HG02840 (cell line): ENCODE results near the gene THRSP.
"Not testable (repeated sequence)": the region's sequence is repeated elsewhere in the genome, so short reads cannot be mapped to it uniquely, and the experiment has no call there.

Source experiments
- ATAC-seq: cut with Tn5 transposase; IDR thresholded peaks from one replicate; pipeline ENCODE4 v1.9.1; 2021; ENCODE audit warnings: mild to moderate bottlenecking, moderate library complexity, moderate number of reproducible peaks; ENCODE audit not compliant: unreplicated experiment, low FRiP score

Gene THRSP

DNA sequence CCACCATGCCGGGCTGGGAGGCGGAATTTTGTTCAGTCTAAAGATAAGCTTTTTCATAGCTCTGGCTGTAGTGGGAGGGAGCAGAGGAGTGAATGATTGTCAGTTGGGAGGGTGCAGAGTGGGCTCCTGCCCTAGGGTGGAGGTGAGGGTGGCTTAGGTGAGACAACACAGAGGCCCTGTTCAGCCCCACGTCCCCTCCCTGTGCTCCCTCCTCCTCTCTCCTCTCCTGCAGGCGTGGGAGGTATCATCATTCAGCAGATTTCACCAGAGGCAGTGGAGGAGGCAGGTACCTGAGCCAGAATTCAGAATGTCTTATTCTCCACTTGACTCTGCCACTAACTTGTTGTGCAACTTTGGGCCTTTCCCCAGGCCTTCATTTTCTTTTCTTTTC, 1.7 kb upstream of the THRSP start:
- no peak for ATAC-seq

DNA sequence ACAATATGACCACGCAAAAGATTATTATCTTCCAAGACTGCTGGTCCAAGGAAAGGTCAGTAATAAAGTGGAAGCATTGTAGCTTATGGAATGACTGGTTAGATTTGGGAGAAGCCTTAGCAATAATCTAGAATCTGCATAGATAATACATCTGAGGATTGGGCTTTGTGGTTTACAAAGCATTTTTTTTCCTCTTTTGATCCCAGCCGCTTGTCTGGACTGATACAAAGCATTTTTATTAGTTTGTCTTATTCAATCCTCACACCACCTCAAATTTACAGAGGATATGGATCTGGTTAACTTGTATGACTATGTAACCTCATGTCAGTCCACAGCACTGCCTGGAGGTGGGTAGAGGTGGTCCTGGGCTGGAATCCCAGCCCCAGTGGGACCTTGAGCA, 990 bp upstream of the THRSP start:
- ATAC-seq = no peak

- ATAC-seq = no peak
These were observed 1.5 kb downstream of the THRSP start for GRCh38 chr11:78065203-78065602.

DNA sequence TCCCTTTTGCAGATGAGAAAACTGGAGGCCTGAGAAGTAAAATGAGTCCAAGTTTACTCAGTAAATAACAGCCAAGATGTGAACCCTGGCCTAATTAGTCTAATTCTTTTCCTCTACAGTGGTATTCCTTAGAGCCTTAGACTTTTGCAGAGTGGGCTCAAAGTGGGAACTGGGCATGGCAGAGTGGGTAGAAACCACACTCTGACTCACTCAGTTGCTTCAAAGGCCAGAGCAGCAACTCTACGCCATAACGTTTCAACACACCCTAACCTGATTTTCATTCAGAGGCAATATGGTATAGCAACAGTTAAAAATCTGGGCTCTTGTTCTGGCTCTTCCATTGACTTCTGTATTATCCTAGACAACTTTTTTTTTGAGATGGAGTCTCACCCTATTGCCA, 2.8 kb downstream of the THRSP start:
- ATAC-seq = no peak

DNA sequence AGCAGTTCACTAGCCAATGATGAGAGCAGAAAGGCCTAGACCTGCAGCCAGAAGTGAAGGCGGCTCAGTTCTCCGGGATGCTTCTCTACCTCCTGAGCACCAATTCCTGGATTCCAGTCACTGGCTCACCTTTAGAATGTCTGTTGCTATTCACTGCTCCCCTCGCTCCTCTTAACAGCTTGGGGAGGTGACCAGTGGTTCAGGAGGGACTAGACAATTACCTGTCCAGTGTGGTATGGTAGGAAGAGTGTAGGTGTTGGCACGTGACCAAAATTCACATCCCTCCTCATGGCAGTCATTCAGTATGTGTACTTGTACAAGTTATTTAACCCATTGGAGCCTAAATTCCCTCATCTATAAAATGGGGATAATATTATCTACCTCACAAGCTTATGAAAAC, 4.0 kb downstream of the THRSP start:
- ATAC-seq = no peak

- ATAC-seq = no peak
These were observed 5.8 kb downstream of the THRSP start for GRCh38 chr11:78069465-78069864.

DNA sequence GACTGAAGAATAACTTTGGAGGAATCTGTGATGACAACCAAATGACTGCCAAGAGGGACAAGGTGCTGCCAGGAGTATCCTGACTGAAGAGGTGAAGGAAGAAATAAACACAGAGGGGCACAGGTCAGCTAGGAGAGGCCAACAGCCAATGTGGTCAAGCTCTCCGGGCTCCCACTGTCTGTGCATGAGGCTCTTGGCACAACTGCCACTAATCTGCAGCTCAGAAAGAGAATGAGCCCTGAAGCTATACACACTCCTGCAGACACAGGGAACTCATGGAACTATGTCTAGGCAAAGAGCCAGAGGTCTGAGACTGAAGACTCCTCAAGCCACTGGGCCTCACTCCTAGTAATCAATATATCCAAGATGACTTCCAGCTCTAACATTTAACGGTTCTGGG, 7.0 kb downstream of the THRSP start:
- no peak for ATAC-seq

GRCh38 chr11:78071717-78072116, 8.1 kb downstream of the THRSP start:
- ATAC-seq = no peak

DNA sequence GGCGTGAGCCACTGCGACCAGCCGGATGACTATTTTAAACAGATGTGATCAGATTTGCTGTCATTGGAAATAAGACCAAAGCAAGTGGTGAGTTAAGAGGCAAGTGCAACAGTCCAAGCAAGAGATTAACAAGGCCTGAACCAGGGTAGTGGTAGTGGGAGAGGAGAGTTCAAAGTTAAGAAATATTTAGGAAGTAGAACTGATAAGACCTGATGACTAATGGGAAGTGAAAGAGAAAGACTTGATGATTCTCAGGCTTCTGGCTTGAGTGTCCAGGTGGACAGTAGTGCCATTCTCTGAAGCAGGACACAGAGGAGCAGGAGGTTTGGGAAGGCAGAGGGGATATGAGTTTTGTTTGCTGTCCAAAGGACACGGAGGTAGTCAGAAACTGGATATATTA, 8.8 kb downstream of the THRSP start:
- no peak for ATAC-seq

DNA sequence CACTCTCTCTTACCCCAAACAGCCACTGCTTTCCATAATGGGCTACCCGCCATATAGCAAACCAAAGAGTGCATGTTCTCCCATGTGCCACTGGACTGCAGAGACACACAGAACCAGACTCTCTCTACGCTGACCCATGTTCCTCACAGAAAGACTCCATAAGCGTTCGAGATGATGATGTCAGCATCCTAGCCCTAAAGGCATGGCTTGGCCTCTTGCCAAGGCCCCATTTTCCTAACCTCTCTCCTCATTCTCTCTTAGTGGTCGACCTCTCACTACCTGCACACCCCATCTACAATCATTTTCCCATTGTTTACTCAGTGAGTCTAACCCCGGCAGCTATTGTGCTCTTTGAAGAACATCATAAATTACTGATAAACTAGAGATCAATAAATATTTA, 11.1 kb downstream of the THRSP start:
- ATAC-seq = no peak

DNA sequence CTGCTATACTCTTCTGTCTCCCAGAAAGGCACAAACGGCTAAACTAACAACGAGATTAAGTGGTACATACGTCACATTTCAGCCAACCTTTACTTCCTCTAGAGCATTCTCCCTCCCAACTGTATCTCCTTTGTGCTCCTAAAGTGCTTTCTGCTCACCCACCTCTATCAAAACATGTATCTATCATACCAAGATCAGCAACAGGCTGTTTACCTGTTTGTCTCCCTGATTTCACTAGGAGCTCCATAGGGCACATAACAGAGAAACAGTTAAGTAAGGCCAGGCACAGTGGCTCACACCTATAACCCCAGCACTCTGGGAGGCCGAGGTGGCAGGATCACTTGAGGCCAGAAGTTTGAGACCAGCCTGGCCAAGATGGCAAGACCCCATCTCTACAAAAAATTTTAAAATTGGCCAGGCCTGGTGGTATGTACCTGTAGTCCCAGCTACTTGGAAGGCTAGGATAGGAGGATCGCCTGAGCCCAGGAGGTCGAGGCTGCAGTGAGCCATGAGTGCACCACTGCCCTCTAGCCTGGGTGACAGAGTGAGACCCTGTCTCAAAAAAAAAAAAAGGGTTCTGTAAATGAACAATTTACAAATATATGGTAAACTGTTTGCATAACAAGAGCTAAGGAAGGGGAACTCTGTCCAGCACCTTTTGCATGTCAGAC, 13.2 kb downstream of the THRSP start:
- ATAC-seq = no peak

- ATAC-seq = not testable (repeated sequence)
These were observed 13.9 kb downstream of the THRSP start for GRCh38 chr11:78077592-78077991.

DNA sequence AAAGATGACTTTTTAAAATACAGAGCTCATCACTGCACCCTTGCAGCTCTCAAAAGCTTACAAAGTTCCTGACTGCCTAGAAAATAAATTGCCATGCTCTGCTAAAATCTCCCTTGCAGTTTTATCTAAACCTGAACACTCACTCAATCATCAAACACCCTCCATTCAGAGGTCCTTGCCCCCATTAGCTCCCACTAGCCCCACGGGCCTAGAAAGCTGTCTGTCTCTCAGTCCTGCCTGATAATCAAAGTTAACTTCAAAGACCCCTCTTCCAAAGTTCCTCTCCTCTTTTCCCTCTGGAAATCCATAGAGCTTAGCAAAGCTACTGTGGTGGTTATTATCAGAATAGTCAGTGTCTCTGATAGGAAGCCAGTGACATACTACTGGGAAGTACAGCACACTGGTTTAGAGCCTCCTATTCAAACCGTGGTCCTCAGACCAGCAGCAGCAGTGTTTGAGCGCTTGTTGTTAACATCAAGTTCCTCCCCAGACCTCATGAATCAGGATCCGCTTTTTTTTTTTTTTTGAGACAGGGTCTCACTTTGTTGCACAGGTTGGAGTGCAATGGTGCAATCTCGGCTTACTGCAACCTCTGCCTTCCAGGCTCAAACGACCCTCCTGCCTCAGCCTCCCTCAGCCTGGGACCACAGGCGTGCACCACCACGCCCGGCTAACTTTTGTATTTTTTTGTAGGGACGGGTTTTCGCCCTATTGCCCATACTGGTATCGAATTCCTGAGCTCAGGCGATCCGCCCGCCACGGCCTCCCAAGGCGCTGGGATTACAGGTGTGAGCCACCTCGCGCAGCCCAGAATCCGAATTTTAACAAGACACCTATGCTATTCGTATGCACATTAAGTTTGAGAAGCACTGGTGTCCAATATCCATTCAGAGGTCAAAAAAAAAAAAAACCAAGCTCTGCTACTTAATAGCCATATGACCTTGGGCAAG, 14.8 kb downstream of the THRSP start:
- ATAC-seq = no peak

GRCh38 chr11:78079232-78080083, 15.8 kb downstream of the THRSP start, which contains the start of gene NDUFC2:
TSS of gene NDUFC2 (minus strand) at chr11:78079862. CDS start at chr11:78079744, 118 bp downstream.
- ATAC-seq = peak; percentile 80

- ATAC-seq = no peak
These were observed 16.6 kb downstream of the THRSP start for GRCh38 chr11:78080084-78080817.

DNA sequence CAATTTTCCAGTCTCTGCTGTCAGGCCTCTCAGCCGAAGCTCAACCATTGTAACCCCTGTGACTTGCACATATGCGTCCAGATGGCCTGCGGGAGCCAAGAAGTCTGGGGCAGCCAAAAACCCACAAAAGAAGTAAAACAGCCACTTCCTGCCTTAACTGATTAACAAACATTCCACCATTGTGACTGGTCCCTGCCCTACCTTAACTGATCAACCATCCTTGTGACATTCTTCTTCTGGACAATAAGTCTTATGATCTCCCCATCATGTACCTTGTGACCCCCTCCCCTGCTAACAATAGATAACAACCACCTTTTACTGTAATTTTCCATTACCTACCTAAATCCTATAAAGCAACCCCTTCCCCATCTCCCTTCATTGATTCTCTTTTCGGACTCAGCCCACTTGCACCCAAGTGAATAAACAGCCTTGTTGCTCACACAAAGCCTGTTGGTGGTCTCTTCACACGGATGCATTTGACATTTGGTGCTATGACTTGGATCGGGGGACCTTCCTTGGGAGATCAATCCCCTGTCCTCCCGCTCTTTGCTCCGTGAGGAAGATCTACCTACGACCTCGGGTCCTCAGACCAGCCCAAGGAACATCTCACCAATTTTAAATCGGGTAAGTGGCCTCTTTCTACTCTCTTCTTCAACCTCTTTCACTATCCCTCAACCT, 17.3 kb downstream of the THRSP start:
- ATAC-seq = no peak

DNA sequence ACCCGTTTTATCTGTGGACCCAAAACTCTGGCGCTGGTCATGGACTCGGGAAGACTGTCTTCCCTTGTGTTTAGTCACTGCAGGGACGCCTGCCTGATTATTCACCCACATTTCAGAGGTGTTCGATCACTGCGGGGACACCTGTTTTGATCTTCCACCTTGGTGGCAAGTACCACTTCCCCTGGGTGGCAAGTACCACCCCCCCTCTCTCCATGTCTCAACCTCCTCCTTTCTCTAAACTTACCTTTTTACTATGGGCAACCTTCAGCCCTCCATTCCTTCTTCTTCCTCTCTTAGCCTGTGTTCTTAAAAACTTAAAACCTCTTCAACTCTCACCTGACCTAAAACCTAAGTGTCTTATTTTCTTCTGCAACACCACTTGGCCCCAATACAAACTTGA, 17.9 kb downstream of the THRSP start:
- no peak for ATAC-seq

DNA sequence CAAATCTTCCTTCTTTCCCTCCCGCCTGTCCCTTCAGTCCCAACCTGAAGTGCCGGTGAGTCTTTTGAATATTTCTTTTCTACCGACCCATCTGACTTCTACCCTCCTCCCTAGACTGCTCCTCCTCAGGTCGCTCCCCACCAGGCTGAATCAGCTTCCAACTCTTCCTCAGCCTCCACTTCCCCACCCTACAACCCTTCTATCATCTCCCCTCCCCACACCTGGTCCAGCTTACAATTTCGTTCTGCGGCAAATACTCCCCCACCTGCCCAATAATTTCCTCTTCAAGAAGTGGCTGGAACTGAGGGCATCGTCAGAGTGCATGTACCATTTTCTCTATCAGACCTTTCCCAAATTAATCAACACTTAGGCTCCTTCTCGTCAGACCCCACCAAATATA, 18.5 kb downstream of the THRSP start:
- no peak for ATAC-seq

DNA sequence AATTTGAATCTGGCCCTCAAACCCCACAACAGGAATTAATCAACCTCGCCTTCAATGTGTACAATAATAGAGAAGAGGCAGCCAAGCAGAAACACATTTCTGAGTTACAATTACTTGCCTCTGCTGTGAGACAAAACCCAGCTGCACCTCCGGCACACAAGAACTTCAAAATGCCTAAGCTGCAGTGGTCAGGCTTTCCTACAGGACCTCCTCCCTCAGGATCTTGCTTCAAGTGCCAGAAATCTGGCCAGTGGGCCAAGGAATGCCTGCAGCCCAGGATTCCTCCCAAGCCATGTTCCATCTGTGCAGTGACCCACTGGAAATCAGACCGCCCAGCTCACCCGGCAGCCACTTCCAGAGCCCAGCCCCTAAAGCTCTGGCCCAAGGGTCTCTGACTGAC, 19.4 kb downstream of the THRSP start:
- no peak for ATAC-seq

DNA sequence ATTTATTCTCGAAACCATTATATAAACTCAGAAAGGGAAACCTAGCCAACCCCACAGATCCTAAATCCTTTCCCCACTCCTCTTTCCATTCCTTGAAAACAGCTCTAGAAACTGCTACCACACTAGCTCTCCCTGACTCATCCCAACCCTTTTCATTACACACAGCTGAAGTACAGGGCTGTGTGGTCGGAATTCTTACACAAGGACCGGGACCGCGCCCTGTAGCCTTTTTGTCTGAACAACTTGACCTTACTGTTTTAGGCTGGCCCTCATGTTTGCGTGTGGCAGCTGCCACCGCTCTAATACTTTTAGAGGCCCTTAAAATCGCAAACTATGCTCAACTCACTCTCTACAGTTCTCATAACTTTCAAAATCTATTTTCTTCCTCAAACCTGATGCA, 20.8 kb downstream of the THRSP start:
- not testable (repeated sequence) for ATAC-seq
